Measurements from ENCODE around the gene TNK1.

DNA sequence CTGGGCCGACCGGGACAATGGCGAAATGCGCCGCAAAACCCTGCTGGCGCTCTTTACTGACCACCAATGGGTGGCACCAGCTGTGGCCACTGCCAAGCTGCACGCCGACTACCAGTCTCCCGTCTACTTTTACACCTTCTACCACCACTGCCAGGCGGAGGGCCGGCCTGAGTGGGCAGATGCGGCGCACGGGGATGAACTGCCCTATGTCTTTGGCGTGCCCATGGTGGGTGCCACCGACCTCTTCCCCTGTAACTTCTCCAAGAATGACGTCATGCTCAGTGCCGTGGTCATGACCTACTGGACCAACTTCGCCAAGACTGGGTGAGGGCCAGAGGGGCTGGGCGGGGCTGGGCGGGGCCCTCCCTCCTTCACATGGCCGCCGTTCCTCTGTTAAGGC is 34.9 kb downstream of the TNK1 start:
- TF ChIP-seq CTCF (IDR thresholded peaks at IDR 0.05; ENCODE audit: poor library complexity, severe bottlenecking): no peak
- TF ChIP-seq EZH2 (IDR thresholded peaks at IDR 0.05; ENCODE audit: borderline replicate concordance, insufficient read depth, low read length, poor library complexity, severe bottlenecking): no peak
- no peak for TF ChIP-seq RAD21 (conservative IDR thresholded peaks at IDR 0.05)
- TF ChIP-seq TAF1 (IDR thresholded peaks at IDR 0.05; ENCODE audit: low read depth): no peak
- TF ChIP-seq EP300 (conservative IDR thresholded peaks at IDR 0.05; ENCODE audit: poor library complexity, severe bottlenecking): no peak
- no peak for TF ChIP-seq MXI1 (conservative IDR thresholded peaks at IDR 0.05; ENCODE audit: poor library complexity, severe bottlenecking)
- no peak for TF ChIP-seq POLR2AphosphoS5 (IDR thresholded peaks at IDR 0.05)

All from neural cell (in vitro differentiated cells).